Heart left ventricle (tissue), 13 donors: ENCODE data around the gene APH1B.

Source experiments
- CTCF ChIP-seq, 12 donors: fragments of 200-600 bp; sonication (generic) in 4 of 12; IDR thresholded peaks; one replicate each; pipeline versions ENCODE4 v1.5.0 to v1.8.0; 2018 to 2022; ENCODE audit warnings: antibody characterized with exemption in 12 of 12, mild to moderate bottlenecking in 5 of 12
- POLR2A ChIP-seq, 2 donors: fragments of 450-650 bp; IDR thresholded peaks; one replicate each; pipeline ENCODE4 v1.6.1; 2017; ENCODE audit warnings: antibody characterized with exemption in 2 of 2, mild to moderate bottlenecking in 2 of 2, moderate library complexity in 2 of 2
- donor health status: ischemic (EF 13 %, LVEDD 7.1; RV severe dilation, severe dysfunction).
- donor health status: DM: no; HTN: yes; CAD: no.
- donor health status: DM: no; HTN: no; CAD: no.
- donor health status: ischemic (EF 25% LVEDD 6.9; RV normal size, moderate dysfunction).
- donor health status: ischemic (EF 25% LVEDD 5.7; RV mildly dilated, moderate dysfunction).
- donor health status: ischemic (EF 35%, LVEDD 5.7; RV mildly dilated, moderate dysfunction).
- donor health status: nonischemic (EF 11% LVEDD 7.7; RV severe dilation, severe dysfunction).
- donor health status: DM: yes; HTN: yes; CAD: no.
- donor health status: PGD.
- donor health status: ischemic (EF 29% LVEDD 5.4; RV normal size, mild dysfunction).
- donor health status: nonischemic (EF 23%, LVEDD 6.1; RV moderate dilation, normal function).

DNA sequence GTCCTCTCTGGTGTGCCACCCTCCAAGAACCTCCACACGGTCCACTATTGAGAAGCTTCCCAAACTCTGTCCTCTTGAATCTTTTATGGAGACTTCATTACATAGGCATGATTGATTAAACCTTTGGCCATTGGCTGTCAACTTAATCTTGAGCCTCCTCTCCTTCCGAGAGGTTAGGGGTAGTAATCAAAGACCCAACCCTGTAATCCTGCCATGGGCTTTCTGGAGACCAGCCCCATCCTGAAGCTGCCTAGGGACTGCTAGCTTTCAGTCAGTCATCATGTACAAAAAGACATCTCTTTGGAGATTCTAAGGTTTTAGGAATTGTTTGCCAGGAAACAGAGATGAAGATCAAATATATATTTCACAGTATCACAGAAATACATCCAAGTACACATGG is 37.0 kb downstream of the APH1B start:
- TF ChIP-seq CTCF (IDR thresholded peaks at IDR 0.05) (no peak), POLR2A (IDR thresholded peaks at IDR 0.05) (no peak)
